Smooth muscle cell (in vitro differentiated cells): ENCODE data around the gene ZFAND3. TPM values are rescaled to one million over a fixed set of nuclear protein-coding genes. Genes with fewer than 3 reads are reported as not detected.
A peak's percentile ranks its signal among the peaks of the same experiment; 100 is the strongest.

ENCODE experiments used
- DNase-seq: peaks from one replicate; lab custom pipeline; 2025; ENCODE audit not compliant: unreplicated experiment; lab: John Stamatoyannopoulos, UW
- H2AFZ ChIP-seq: fragments of 200-600 bp; sonication (generic); 2 replicates; pipeline ENCODE4 v1.6.0; 2016; ENCODE audit warnings: antibody characterized with exemption, low read depth, mild to moderate bottlenecking
- H3F3A ChIP-seq: fragments of 200-600 bp; sonication (generic); 2 replicates; pipeline ENCODE4 v1.6.0; 2017; ENCODE audit warnings: antibody characterized with exemption, low read depth
- H3K27ac ChIP-seq: fragments of 200-600 bp; sonication (generic); 2 replicates; pipeline ENCODE4 v1.5.1; 2016; ENCODE audit warnings: low read depth, mild to moderate bottlenecking
- H3K27me3 ChIP-seq: fragments of 200-600 bp; sonication (generic); 2 replicates; pipeline ENCODE4 v1.6.1; 2016; ENCODE audit warnings: low read depth, mild to moderate bottlenecking
- H3K36me3 ChIP-seq: fragments of 200-600 bp; sonication (generic); 2 replicates; pipeline ENCODE4 v1.5.1; 2016; ENCODE audit warnings: low read depth
- H3K4me1 ChIP-seq: fragments of 200-600 bp; sonication (generic); 2 replicates; pipeline ENCODE4 v1.5.1; 2016; ENCODE audit warnings: low read depth
- H3K4me2 ChIP-seq: fragments of 200-600 bp; sonication (generic); 2 replicates; pipeline ENCODE4 v1.6.0; 2016; ENCODE audit warnings: mild to moderate bottlenecking
- H3K4me3 ChIP-seq: fragments of 200-600 bp; sonication (generic); 2 replicates; pipeline ENCODE4 v1.5.1; 2016; ENCODE audit warnings: mild to moderate bottlenecking
- H3K79me2 ChIP-seq: fragments of 200-600 bp; sonication (generic); 2 replicates; pipeline ENCODE4 v1.6.0; 2016; ENCODE audit warnings: low read depth, mild to moderate bottlenecking
- H3K9ac ChIP-seq: fragments of 200-600 bp; sonication (generic); 2 replicates; pipeline ENCODE4 v1.6.0; 2016; ENCODE audit warnings: low read depth
- H3K9me3 ChIP-seq: fragments of 200-600 bp; sonication (generic); replicated peaks from 2 replicates; pipeline ENCODE4 v1.5.1; 2016; ENCODE audit warnings: low read depth
- H4K20me1 ChIP-seq: fragments of 200-600 bp; sonication (generic); 2 replicates; pipeline ENCODE4 v1.6.0; 2016; ENCODE audit warnings: low read depth
- WGBS: methylation state at CpG from one replicate; pipeline ENCODE4 v1.1.7; 2016; ENCODE audit warnings: low lambda C conversion rate; 5-methylcytosine and 5-hydroxymethylcytosine counted together
- polyA plus RNA-seq: library from polyadenylated mRNA; unstranded; fragments of >200 nt; fragmentation: Nextera tagmentation; extraction: Ambion mirVana; gene quantifications from 2 replicates; pipeline ENCODE4 v1.2.1, GENCODE V29; 2016
- total RNA-seq: library from RNA; depleted of rRNA; stranded (reverse); fragments of >200 nt; gene quantifications from 2 replicates; pipeline ENCODE4 v1.2.3, GENCODE V29; 2014
- TF ChIP-seq, protein P1 (sequence below): fragments of 200-600 bp; sonication (generic); IDR thresholded peaks from 2 replicates; pipeline ENCODE4 v1.5.1; 2017; ENCODE audit warnings: borderline replicate concordance, mild to moderate bottlenecking, antibody characterized with exemption; ENCODE audit not compliant: insufficient read depth, poor library complexity, severe bottlenecking

The ZFAND3 gene
- total and polyA plus RNA-seq, 2 experiments from 2014 or later, result 27.6 to 40.5 TPM

DNA sequence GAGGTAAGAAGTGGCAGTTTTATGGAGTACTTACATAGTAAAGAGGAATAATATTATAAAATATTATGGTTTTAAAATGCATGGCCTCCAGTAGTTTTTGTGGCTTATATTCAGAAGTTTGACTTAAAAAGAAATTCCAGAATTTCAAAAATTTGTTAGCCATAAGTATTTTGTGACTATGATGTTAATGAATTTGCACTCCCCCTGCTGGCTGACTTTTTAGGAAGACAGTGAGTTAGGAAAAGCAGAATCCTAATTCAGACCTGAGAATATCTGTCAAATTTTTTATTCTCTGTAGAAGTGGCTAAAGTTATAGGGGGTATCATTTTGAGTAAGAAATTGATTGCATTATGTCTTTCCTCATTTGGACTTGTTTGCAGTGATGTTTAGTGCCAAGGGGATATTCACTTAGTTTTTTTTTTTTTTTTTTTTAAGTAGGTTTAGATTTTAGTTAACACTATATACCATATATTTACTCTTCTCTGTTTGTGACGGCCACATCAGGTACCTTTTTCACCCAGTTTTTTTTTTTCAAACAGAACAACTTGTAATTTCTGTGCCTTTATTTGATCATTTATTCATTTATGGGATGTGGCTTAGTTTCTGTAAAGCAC, 40.8 kb downstream of the ZFAND3 start:
- Histone ChIP-seq H3K9ac (no peak overlapping the region), H2AFZ (no peak overlapping the region), H3K4me1 (no peaks in the 10 kb centered on the region), H3K27me3 (no peaks in the 10 kb centered on the region), H3K4me3 (no peak overlapping the region), H4K20me1 (peaks cover 100% of the 10 kb centered on the region), H3K36me3 (no peaks in the 10 kb centered on the region), H3K4me2 (no peak overlapping the region), H3F3A (no peaks in the 10 kb centered on the region), H3K27ac (no peak overlapping the region), H3K9me3 (no peaks in the 10 kb centered on the region), H3K79me2 (peaks cover 100% of the 10 kb centered on the region)
- TF ChIP-seq, protein P1, sequence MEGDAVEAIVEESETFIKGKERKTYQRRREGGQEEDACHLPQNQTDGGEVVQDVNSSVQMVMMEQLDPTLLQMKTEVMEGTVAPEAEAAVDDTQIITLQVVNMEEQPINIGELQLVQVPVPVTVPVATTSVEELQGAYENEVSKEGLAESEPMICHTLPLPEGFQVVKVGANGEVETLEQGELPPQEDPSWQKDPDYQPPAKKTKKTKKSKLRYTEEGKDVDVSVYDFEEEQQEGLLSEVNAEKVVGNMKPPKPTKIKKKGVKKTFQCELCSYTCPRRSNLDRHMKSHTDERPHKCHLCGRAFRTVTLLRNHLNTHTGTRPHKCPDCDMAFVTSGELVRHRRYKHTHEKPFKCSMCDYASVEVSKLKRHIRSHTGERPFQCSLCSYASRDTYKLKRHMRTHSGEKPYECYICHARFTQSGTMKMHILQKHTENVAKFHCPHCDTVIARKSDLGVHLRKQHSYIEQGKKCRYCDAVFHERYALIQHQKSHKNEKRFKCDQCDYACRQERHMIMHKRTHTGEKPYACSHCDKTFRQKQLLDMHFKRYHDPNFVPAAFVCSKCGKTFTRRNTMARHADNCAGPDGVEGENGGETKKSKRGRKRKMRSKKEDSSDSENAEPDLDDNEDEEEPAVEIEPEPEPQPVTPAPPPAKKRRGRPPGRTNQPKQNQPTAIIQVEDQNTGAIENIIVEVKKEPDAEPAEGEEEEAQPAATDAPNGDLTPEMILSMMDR, result peak; percentile 66
- 76% methylated on average over 1 of the region's 1 CpG for WGBS
- no peak for DNase-seq

DNA sequence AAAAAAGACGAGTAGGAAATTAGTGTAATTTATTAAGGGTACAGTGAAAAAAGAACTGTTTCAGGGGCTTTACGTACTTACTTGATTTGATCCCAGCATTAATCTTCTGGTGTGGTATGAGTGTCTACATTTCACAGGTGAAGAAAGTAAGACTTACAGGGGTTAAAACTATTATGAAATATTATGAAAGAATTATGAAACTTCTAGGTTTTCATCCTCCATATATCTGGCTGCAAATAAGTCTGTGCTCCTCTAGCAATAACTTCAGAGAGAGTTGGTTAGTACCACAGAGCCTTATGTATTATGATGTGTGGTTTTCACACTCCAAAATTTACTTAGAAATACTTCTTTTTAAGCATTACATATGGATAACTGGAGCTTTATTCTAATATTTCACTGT, 41.9 kb downstream of the ZFAND3 start:
- DNase-seq, result no peak
- peaks cover 1% of the 10 kb centered on the region for H3K4me1 ChIP-seq
- no peak overlapping the region for H3K4me2 ChIP-seq
- H3K9ac ChIP-seq, result no peak overlapping the region
- H3K79me2 ChIP-seq, result peaks cover 100% of the 10 kb centered on the region
- TF ChIP-seq, protein P1, result no peak
- peaks cover 1% of the 10 kb centered on the region for H3F3A ChIP-seq
- H3K4me3 ChIP-seq, result no peak overlapping the region
- H3K27ac ChIP-seq, result no peak overlapping the region
- H3K27me3 ChIP-seq, result no peaks in the 10 kb centered on the region
- H3K36me3 ChIP-seq, result no peaks in the 10 kb centered on the region
- peaks cover 100% of the 10 kb centered on the region for H4K20me1 ChIP-seq
- no peak overlapping the region for H2AFZ ChIP-seq
- H3K9me3 ChIP-seq, result no peaks in the 10 kb centered on the region
- WGBS, result 88% methylated on average over 2 of the region's 2 CpGs

DNA sequence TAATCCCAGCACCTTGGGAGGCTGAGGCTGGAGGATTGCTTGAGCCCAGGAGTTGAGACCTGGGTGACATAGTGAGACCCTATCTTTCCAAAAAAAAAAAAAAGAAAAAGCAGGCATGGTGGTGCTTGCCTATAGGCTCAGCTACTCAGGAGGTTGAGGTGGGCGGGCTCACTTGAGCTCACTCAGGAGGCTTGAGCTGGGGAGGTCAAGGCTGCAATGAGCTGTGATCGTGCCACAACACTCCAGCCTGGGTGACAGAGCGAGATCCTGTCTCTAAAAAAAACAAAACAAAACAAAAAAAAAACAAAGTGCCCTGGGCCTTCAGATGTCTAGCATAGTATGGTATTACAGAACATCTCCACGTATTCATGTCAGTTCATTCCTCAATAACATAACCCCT, 42.9 kb downstream of the ZFAND3 start:
- no peak for DNase-seq
- peaks cover 100% of the 10 kb centered on the region for H3K79me2 ChIP-seq
- H3K4me3 ChIP-seq, result no peak overlapping the region
- peak overlapping the region; percentile 41 for H3K27ac ChIP-seq
- no peaks in the 10 kb centered on the region for H3K27me3 ChIP-seq
- H3K9ac ChIP-seq, result no peak overlapping the region
- peaks cover 6% of the 10 kb centered on the region for H3F3A ChIP-seq
- peaks cover 11% of the 10 kb centered on the region for H3K4me1 ChIP-seq
- TF ChIP-seq, protein P1, result no peak
- no peaks in the 10 kb centered on the region for H3K9me3 ChIP-seq
- H3K4me2 ChIP-seq, result no peak overlapping the region
- WGBS, result 91% methylated on average over 4 of the region's 4 CpGs
- H2AFZ ChIP-seq, result no peak overlapping the region
- peaks cover 100% of the 10 kb centered on the region for H4K20me1 ChIP-seq
- H3K36me3 ChIP-seq, result no peaks in the 10 kb centered on the region

DNA sequence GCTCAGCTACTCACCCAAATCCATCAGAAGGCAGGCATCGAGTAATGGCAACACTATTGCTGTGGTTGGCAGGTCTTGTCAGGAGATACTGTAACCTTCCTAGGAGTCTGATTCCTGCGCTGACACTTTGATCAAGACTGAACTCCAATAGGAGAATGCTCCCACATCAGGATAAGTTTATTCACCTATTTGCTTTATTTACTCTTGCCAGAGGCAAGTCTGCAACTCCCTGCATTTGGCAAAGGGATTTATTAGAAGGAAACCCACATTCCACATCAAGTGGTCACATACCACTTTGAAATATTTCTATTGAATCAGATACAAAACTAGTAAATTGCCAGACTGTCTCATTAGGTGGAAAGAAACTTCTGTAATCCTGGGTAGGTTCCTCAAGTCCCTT, 43.5 kb downstream of the ZFAND3 start:
- no peak overlapping the region for H3K4me3 ChIP-seq
- no peak overlapping the region for H2AFZ ChIP-seq
- H3K9me3 ChIP-seq, result no peaks in the 10 kb centered on the region
- TF ChIP-seq, protein P1, result no peak
- peaks cover 11% of the 10 kb centered on the region for H3F3A ChIP-seq
- peaks cover 17% of the 10 kb centered on the region for H3K4me1 ChIP-seq
- no peak for DNase-seq
- H3K79me2 ChIP-seq, result peaks cover 100% of the 10 kb centered on the region
- WGBS, result 94% methylated on average over 2 of the region's 2 CpGs
- no peaks in the 10 kb centered on the region for H3K27me3 ChIP-seq
- H3K36me3 ChIP-seq, result no peaks in the 10 kb centered on the region
- H4K20me1 ChIP-seq, result peaks cover 100% of the 10 kb centered on the region
- peak overlapping the region; percentile 41 for H3K27ac ChIP-seq
- H3K9ac ChIP-seq, result no peak overlapping the region
- no peak overlapping the region for H3K4me2 ChIP-seq
